GM21390 (cell line): ENCODE results near the gene TXNDC16.

Source experiments
- ATAC-seq: cut with Tn5 transposase; IDR thresholded peaks from one replicate; pipeline ENCODE4 v1.9.1; 2021; ENCODE audit not compliant: unreplicated experiment

The TXNDC16 gene

GRCh38 chr14:52455291-52456088, 96.8 kb downstream of the TXNDC16 start:
- no peak for ATAC-seq

DNA sequence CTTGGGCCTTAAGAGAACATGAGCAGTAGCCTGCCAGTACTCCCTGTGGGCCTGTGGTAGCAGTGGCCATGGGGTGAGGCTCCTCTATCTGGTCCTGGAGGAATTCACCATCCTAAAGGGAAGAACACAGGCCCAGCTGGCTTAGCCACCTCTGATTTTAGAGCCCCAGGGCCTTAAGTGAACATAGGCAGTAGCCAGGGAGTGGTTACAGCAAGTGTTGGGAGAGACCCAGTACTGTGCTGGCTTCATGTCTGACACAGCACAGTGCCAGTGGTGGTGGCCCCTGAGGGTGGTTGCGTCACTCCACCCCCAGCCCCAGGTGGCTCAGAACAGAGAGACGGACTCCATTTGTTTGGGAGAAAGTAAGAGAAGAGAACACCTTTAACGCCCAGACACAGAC, 105.1 kb downstream of the TXNDC16 start:
- ATAC-seq, result no peak

DNA sequence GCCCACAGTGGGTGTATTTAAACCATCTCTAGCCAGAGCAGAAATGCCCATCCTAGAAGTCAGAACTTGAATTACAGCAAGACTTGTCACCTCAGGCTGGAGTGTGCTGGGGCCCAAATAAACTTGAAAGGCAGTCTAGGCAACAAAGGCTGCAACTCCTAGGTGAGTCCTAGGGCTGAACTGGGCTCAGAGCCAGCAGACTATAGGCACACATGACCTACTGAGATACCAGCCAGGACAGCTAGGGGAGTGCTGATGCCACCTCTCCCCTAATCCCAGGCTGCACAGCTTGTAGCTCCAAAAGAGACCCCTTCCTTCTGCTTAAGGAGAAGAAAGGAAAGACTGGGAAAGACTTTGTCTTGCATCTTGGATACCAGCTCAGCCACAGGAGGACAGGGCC, 106.0 kb downstream of the TXNDC16 start:
- no peak for ATAC-seq

DNA sequence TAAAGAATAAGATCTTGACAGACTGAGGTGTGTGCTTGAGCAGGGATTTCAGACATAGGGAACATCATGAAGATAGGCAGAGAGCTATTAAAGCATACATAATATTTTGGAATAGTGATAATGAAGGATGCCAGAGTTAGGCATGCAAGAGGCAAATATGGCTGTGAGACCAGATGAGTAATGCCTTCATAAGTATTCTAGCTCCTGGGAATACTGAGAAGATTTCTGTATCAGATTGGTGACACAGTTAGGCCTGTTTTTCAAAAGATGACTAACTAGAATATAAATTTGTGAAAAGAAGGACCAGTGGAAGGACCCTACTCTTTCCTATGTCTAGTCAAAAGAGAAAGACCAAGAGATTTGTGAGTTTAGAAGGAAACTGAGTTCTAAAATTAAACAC, 108.8 kb downstream of the TXNDC16 start:
- no peak for ATAC-seq

GRCh38 chr14:52442602-52443001, 109.7 kb downstream of the TXNDC16 start:
- no peak for ATAC-seq

- no peak for ATAC-seq
These were observed 110.1 kb downstream of the TXNDC16 start for GRCh38 chr14:52442166-52442565.

GRCh38 chr14:52439476-52439875, 112.8 kb downstream of the TXNDC16 start:
- ATAC-seq, result no peak

GRCh38 chr14:52434955-52435354, 117.3 kb downstream of the TXNDC16 start:
- no peak for ATAC-seq

GRCh38 chr14:52430474-52430873, 121.8 kb downstream of the TXNDC16 start:
- no peak for ATAC-seq

- no peak for ATAC-seq
These were observed 122.9 kb downstream of the TXNDC16 start for GRCh38 chr14:52429451-52429850.

DNA sequence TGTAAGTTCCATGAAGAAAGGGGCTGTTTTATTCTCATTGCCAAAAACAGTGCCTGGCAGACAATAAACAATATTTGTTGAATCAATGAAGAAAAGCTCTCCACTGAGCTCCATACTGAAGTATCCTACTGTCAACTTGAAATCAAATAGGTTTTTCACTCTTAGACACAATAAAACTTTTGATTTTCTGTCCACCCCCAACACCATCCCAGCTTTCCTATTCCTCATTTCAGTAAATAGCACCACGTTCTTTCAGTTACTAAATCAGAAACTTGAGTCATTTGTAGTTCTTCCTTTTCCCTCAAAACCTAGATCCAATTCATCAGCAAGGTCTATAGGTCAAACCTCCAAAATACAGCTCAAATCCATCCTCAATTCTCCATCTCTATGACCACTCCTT, 124.8 kb downstream of the TXNDC16 start:
- no peak for ATAC-seq

GRCh38 chr14:52422650-52423356, 129.5 kb downstream of the TXNDC16 start:
- no peak for ATAC-seq

- ATAC-seq, result no peak
These were observed 135.2 kb downstream of the TXNDC16 start for GRCh38 chr14:52417139-52417538.

DNA sequence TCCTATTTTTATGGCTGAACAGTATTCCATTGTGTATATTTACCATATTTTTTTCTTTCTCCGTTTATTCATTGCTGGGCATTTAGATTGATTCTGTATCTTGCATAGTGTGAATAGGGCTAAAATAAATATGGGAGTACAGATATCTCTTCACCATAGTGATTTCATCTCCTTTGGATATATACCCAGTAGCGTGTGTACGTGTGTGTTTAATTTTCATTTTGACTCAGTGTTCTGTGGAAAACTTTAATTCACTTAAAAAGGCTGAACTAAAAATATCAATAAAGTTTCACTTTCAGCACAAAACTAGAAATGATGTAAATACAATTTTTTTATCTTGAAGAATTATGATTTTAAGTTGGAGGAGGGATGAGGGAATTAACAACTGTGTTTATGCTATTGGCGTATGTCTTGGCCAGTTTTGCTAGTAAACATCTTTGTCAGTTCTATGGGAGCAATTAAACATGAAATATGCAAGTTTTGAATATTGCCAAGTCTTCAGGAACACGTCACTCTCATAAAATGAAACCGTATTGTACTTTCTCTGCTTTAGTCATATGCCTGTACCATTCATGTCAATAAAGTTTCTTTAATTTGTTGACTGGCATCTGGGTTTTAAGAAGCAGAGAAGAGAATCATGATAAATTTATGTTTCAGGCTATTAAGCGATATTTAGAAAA, 138.4 kb downstream of the TXNDC16 start:
- no peak for ATAC-seq

DNA sequence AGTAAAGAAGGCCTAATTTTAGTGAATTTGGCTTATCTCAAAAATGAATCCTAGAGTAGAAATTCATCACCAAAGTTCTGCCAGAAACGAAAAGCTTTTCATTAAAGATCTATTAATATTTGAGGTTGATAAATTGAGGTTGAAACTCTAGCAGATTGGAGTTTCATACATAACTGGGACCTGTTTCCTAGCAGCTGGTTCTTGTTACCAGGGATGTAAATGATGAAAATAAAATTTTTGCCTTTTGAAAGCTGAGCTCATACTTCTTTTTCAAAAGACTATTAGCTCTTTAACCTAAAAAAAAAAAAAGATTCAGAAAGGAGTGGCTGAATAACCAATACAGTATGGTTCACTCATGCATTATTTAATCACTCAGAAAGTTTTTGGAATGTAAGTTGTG, 139.9 kb downstream of the TXNDC16 start:
- no peak for ATAC-seq

- no peak for ATAC-seq
These were observed 147.0 kb downstream of the TXNDC16 start for GRCh38 chr14:52405314-52405713.

GRCh38 chr14:52402812-52403526, 149.3 kb downstream of the TXNDC16 start:
- ATAC-seq, result peak; percentile 83

DNA sequence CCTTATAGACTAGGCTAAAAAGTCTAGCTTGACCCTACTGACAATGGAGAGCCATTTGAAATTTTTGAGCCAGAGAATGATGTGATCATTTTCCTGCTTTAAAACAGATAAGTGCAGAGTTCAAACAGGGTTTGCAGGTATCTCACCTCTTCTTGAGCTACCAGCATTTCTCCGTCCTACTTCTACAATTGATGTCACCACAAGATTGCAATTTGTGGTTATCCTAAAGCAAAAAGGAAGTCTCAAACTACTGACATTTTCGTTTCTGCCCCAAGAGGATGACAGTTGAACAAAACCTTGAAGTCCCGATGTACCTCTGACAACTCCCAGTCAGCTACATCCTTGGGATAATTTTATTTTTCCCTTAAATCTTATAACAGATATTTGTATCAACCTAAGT, 151.5 kb downstream of the TXNDC16 start:
- no peak for ATAC-seq

- no peak for ATAC-seq
These were observed 152.2 kb downstream of the TXNDC16 start for GRCh38 chr14:52399921-52400595.

DNA sequence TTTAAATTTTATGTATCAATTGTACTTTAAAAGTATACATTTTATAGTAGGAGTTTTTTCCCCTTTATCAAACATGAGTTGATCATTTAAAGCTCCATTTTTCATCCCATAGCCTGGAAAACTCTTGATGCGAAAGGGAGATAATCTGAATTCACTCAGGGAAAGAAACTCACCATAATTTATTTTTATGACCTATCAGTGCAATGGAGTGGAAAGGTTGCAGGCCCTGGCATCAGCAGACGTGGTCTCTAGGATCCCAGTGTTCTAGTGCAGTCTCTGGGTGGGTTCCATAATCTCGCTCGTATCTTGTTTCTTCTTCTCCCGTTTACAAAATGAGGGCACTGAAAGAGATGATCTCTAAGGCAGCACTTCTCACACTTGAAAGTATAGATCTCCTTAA, 153.2 kb downstream of the TXNDC16 start:
- no peak for ATAC-seq

GRCh38 chr14:52397844-52398243, 154.5 kb downstream of the TXNDC16 start:
- ATAC-seq, result no peak
